ENCODE measurements around the gene GATD1.

DNA sequence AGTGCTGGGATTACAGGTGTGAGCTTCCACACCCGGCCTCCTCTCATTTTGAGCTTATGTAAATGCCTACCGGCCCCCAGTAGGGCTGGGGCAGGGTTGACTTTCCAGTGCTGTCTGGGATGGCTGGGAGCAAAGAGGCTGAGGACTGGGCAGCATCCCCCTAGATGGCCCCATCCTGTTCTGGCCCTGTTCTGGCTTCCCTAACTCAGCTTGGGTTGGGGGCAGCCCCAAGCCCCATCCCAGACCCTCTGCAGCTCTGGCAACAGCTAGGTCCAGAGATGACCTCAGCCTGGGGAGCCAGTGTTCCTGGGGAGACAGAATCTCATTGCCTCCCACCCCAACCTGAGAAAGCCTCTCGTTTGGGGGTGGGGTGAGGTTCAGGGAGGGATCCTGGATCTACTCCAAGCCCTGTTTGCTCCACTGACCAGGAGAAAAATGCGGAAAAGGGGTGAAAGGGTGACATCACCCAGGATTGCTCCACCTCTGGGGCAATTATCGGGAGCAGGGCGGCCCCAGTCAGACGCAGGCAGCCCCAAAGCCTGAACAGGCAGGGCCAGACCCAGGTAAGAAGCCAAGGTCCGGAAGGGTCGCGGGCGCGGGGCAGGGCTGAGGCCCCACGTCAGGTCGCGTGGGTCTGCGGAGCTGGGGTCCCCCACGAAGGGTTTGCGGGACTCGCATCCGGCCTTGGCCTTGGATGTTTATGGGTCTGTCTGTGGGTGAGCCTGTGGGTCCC is 41.3 kb upstream of the GATD1 start, which contains the start of gene PNPLA2:
- TF ChIP-seq, protein P1, sequence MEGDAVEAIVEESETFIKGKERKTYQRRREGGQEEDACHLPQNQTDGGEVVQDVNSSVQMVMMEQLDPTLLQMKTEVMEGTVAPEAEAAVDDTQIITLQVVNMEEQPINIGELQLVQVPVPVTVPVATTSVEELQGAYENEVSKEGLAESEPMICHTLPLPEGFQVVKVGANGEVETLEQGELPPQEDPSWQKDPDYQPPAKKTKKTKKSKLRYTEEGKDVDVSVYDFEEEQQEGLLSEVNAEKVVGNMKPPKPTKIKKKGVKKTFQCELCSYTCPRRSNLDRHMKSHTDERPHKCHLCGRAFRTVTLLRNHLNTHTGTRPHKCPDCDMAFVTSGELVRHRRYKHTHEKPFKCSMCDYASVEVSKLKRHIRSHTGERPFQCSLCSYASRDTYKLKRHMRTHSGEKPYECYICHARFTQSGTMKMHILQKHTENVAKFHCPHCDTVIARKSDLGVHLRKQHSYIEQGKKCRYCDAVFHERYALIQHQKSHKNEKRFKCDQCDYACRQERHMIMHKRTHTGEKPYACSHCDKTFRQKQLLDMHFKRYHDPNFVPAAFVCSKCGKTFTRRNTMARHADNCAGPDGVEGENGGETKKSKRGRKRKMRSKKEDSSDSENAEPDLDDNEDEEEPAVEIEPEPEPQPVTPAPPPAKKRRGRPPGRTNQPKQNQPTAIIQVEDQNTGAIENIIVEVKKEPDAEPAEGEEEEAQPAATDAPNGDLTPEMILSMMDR (IDR thresholded peaks at IDR 0.05): no peak
- TF ChIP-seq POLR2A (IDR thresholded peaks at IDR 0.05) (no peak), EP300 (IDR thresholded peaks at IDR 0.05) (peak in 1 of 2 donors; percentile 54)

Measured in tibial nerve (tissue), 4 donors.